ENCODE data around the gene CDKN1A. TPM values are rescaled to one million over a fixed set of nuclear protein-coding genes. Genes with fewer than 3 reads are reported as not detected.
A peak's percentile ranks its signal among the peaks of the same experiment; 100 is the strongest.

CDKN1A gene
- polyA plus RNA-seq, 3 donors: 117 to 1,223 (median 144) TPM

DNA sequence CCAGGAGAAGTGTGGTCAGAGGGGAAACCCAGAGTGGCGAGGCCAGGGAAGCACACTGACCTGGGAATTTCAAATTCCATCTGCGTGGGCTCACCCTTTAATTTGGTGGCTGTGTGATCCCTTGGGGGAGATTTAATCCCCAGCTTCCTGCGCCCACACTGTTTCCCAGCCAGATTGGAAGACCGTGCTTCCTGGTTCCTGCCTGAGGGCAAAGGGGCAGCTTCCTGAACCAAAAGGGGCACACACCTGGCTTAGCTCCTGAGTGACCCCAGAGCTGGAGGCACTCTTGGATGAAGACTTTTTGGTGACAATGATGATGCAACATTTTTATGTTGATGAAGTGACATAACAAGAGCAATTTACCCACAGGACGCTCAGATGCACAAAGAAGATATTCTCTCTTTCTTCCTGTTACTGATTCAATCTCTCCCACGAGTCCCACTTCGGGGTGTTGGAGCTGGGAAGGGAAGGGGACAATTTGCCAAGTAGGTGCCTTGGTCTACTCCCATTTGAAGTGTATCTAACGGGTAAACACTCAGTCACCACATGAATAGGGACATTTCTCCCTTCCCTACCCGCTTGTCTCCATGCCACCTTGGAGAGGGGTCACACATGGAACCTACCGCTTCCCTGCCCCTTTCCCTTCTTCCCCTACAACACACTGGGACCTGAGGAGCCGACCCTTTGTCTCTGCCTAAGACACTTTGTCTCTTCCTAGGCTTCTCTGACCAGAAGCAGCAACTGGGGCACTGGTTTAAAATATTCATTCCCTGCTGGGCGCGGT lies 28.6 kb upstream of the CDKN1A start:
- Histone ChIP-seq H3K79me2 (ENCODE audit: insufficient read depth, low read length) (no peaks in the 10 kb centered on the region), H3K36me3 (replicated peaks in 1 of 2; ENCODE audit: control insufficient read depth in 1 of 2, insufficient read depth in 2 of 2, low read length in 2 of 2) (no peaks in the 10 kb centered on the region), H3K4me3 (replicated peaks in 1 of 3; ENCODE audit: low read depth in 2 of 3, low read length in 3 of 3) (peak overlapping the region in 1 of 3 experiments; percentile 35), H3K4me1 (ENCODE audit: control insufficient read depth in 1 of 2, insufficient read depth in 2 of 2, low read length in 2 of 2) (peaks cover 40 to 45% of the 10 kb centered on the region in 2 donors), H3K4me2 (replicated peaks; ENCODE audit: extremely low read depth, low read length, poor library complexity, severe bottlenecking) (peak overlapping the region; percentile 20), H2AFZ (ENCODE audit: insufficient read depth, low read depth, low read length, poor library complexity, severe bottlenecking) (peak overlapping the region; percentile 57), H3K27me3 (ENCODE audit: control insufficient read depth in 2 of 2, insufficient read depth in 2 of 2, low read length in 2 of 2) (no peaks in the 10 kb centered on the region), H3K9ac (ENCODE audit: insufficient read depth, low read length, poor library complexity, severe bottlenecking) (no peak overlapping the region), H4K20me1 (ENCODE audit: insufficient read depth, low read length) (no peaks in the 10 kb centered on the region), H3K9me3 (replicated peaks in 1 of 2; ENCODE audit: control insufficient read depth in 1 of 2, insufficient read depth in 1 of 2, low read length in 2 of 2) (no peaks in the 10 kb centered on the region), H3K27ac (ENCODE audit: low read depth in 1 of 2, low read length in 2 of 2) (peak overlapping the region; percentile 46 to 66)
- Mint-ChIP-seq H3K36me3 (no peaks in the 10 kb centered on the region), H3K27ac (peak overlapping the region; percentile 37 to 88 (median 83)), H3K27me3 (ENCODE audit: low read depth in 3 of 3) (peaks cover 0 to 1% (median under 1%) of the 10 kb centered on the region in 3 donors), H3K4me1 (peaks cover 43% of the 10 kb centered on the region), H3K9me3 (no peaks in the 10 kb centered on the region), H3K4me3 (no peak overlapping the region)
- 80% methylated on average over 8 of the region's 13 CpGs for WGBS (ENCODE audit: insufficient coverage)
- peak in 2 of 3 donors; percentile 22 to 38 for DNase-seq
- TF ChIP-seq, protein P1, sequence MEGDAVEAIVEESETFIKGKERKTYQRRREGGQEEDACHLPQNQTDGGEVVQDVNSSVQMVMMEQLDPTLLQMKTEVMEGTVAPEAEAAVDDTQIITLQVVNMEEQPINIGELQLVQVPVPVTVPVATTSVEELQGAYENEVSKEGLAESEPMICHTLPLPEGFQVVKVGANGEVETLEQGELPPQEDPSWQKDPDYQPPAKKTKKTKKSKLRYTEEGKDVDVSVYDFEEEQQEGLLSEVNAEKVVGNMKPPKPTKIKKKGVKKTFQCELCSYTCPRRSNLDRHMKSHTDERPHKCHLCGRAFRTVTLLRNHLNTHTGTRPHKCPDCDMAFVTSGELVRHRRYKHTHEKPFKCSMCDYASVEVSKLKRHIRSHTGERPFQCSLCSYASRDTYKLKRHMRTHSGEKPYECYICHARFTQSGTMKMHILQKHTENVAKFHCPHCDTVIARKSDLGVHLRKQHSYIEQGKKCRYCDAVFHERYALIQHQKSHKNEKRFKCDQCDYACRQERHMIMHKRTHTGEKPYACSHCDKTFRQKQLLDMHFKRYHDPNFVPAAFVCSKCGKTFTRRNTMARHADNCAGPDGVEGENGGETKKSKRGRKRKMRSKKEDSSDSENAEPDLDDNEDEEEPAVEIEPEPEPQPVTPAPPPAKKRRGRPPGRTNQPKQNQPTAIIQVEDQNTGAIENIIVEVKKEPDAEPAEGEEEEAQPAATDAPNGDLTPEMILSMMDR (IDR thresholded peaks at IDR 0.05): no peak
- intact Hi-C loops (cut with micrococcal nuclease): loop anchor here in 1 of 2 donors (5.0 kb wide), 1 partner anchor 33 kb away; no protein-coding TSS in a partner anchor

DNA sequence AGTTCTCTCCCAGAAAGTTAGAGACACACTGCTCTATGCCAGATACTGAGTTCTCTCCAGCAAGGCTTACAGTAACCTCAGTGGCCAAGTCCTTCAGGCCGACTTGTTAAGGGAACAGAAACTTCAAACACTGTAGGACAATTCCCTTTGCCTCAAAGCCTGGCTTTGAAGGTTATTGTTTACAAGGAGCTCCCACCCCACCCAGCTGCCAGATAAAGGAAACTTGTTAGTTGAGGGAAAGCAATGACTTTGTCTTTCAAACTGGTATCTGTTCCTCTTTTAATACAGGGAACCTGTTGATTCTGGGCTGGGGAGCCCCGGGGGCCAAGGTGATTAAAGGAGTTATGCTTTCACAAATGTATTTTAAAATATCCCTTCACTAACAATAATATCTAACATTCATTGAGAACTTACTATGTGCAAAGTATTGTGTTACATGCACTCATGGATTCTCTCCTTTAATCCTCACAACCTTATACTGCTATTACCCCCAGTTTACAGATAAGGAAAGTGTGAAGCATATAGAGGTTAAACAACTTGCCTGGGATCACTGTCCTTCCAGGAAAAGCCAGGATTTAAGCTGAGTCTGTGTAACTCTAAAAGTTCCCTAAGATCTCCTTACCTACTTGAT lies 27.6 kb upstream of the CDKN1A start:
- Mint-ChIP-seq H3K9me3 (no peaks in the 10 kb centered on the region), H3K27me3 (ENCODE audit: low read depth in 3 of 3) (peaks cover 0 to 8% (median 1%) of the 10 kb centered on the region in 3 donors), H3K27ac (peak overlapping the region; percentile 67 to 88 (median 83)), H3K4me3 (peak overlapping the region in 1 of 2 donors; percentile 11), H3K4me1 (peaks cover 35% of the 10 kb centered on the region), H3K36me3 (no peaks in the 10 kb centered on the region)
- H3K27ac ChIP-seq (ENCODE audit: low read depth in 1 of 2, low read length in 2 of 2): peak overlapping the region; percentile 46 to 66
- no peak overlapping the region for H2AFZ ChIP-seq (ENCODE audit: insufficient read depth, low read depth, low read length, poor library complexity, severe bottlenecking)
- no peaks in the 10 kb centered on the region for H4K20me1 ChIP-seq (ENCODE audit: insufficient read depth, low read length)
- H3K4me3 ChIP-seq (replicated peaks in 1 of 3; ENCODE audit: low read depth in 2 of 3, low read length in 3 of 3): peak overlapping the region in 1 of 3 experiments; percentile 35
- H3K9ac ChIP-seq (ENCODE audit: insufficient read depth, low read length, poor library complexity, severe bottlenecking): no peak overlapping the region
- H3K4me2 ChIP-seq (replicated peaks; ENCODE audit: extremely low read depth, low read length, poor library complexity, severe bottlenecking): peak overlapping the region; percentile 33
- intact Hi-C loops (cut with micrococcal nuclease): loop anchor here in 1 of 2 donors (5.0 kb wide), 1 partner anchor 34 kb away; no protein-coding TSS in a partner anchor
- H3K36me3 ChIP-seq (replicated peaks in 1 of 2; ENCODE audit: control insufficient read depth in 1 of 2, insufficient read depth in 2 of 2, low read length in 2 of 2): no peaks in the 10 kb centered on the region
- peak; percentile 60 to 86 (median 78) for DNase-seq
- 0% methylated on average over 1 of the region's 2 CpGs for WGBS (ENCODE audit: insufficient coverage)
- H3K27me3 ChIP-seq (ENCODE audit: control insufficient read depth in 2 of 2, insufficient read depth in 2 of 2, low read length in 2 of 2): no peaks in the 10 kb centered on the region
- H3K4me1 ChIP-seq (ENCODE audit: control insufficient read depth in 1 of 2, insufficient read depth in 2 of 2, low read length in 2 of 2): peaks cover 32 to 35% of the 10 kb centered on the region in 2 donors
- H3K79me2 ChIP-seq (ENCODE audit: insufficient read depth, low read length): no peaks in the 10 kb centered on the region
- no peaks in the 10 kb centered on the region for H3K9me3 ChIP-seq (replicated peaks in 1 of 2; ENCODE audit: control insufficient read depth in 1 of 2, insufficient read depth in 1 of 2, low read length in 2 of 2)
- TF ChIP-seq, protein P1 (IDR thresholded peaks at IDR 0.05): no peak

Measured in CD14-positive monocyte (primary cell).